ENCODE data around the gene HBA1. TPM values are rescaled to one million over a fixed set of nuclear protein-coding genes. Genes with fewer than 3 reads are reported as not detected.

The HBA1 gene
- total and polyA plus RNA-seq, 2 donors (not counting 3 experiments of a cell fraction or from before 2014, with no cell fraction given), result not detected

GRCh38 chr16:180681-181564 is 4.4 kb downstream of the HBA1 start:
- Histone ChIP-seq H3K27me3 (ENCODE audit: control insufficient read depth in 2 of 2, insufficient read depth in 2 of 2, low read length in 2 of 2) (peaks cover 19 to 25% of the 10 kb centered on the region in 2 experiments), H3K27ac (ENCODE audit: insufficient read depth, low read depth, low read length) (no peak overlapping the region), H3K36me3 (ENCODE audit: control insufficient read depth in 2 of 2, extremely low read depth in 1 of 2, insufficient read depth in 2 of 2, low read length in 2 of 2) (no peaks in the 10 kb centered on the region), H2AFZ (ENCODE audit: low read depth, low read length) (no peak overlapping the region), H3K9me1 (replicated peaks; ENCODE audit: control insufficient read depth, extremely low read depth, insufficient read depth, low read length) (no peaks in the 10 kb centered on the region), H3K4me1 (ENCODE audit: control insufficient read depth, extremely low read depth, insufficient read depth, low read length) (peaks cover 5% of the 10 kb centered on the region), H3K79me2 (ENCODE audit: control insufficient read depth, insufficient read depth, low read length) (no peaks in the 10 kb centered on the region), H4K20me1 (replicated peaks; ENCODE audit: control insufficient read depth, extremely low read depth, insufficient read depth, low read length) (no peaks in the 10 kb centered on the region), H3K9ac (replicated peaks; ENCODE audit: extremely low read depth, insufficient read depth, low read length) (no peak overlapping the region), H3K4me2 (ENCODE audit: insufficient read depth, low read length) (peak overlapping the region; percentile 51), H3K4me3 (replicated peaks in 1 of 3; ENCODE audit: insufficient read depth in 1 of 3, low read depth in 1 of 3, low read length in 3 of 3) (peak overlapping the region in 1 of 3 experiments; percentile 1), H3K9me3 (replicated peaks; ENCODE audit: control insufficient read depth, insufficient read depth, low read length) (no peaks in the 10 kb centered on the region)
- DNase-seq (ENCODE audit: low read depth, low spot score) (peak; percentile 71), FAIRE-seq (peak; percentile 74)
- no TSS peak for BruUV-seq (replicated peaks)
- CTCF ChIA-PET, result interaction anchor here (0.6 to 3.3 kb wide), 18 partner anchors 10 to 182 kb away, joined by 3 to 61 read pairs (median 4); no protein-coding TSS in a partner anchor
- dilution Hi-C loops (cut with MboI; ENCODE audit: extremely low pct_ligation_motif_present, low sequenced_read_pairs), result no loop called here
- POLR2A ChIA-PET, result interaction anchor here (1.4 kb wide), 1 partner anchor 74 kb away, joined by 3 read pairs; no protein-coding TSS in a partner anchor
- intact Hi-C loops (cut with micrococcal nuclease), result loop anchor here (1.0 to 5.0 kb wide), 4 partner anchors 64 to 171 kb away; partner anchors contain the start of gene AXIN1
- TF ChIP-seq MAX (IDR thresholded peaks at IDR 0.05; ENCODE audit: insufficient read depth, insufficient read length), result peak; percentile 86
- no peak for TF ChIP-seq EZH2 (IDR thresholded peaks at IDR 0.05; ENCODE audit: borderline replicate concordance, low read depth, low read length, severe bottlenecking)

- Histone ChIP-seq H3K4me3 (replicated peaks in 1 of 3; ENCODE audit: insufficient read depth in 1 of 3, low read depth in 1 of 3, low read length in 3 of 3) (no peak overlapping the region), H4K20me1 (replicated peaks; ENCODE audit: control insufficient read depth, extremely low read depth, insufficient read depth, low read length) (no peaks in the 10 kb centered on the region), H3K79me2 (ENCODE audit: control insufficient read depth, insufficient read depth, low read length) (no peaks in the 10 kb centered on the region), H3K9me3 (replicated peaks; ENCODE audit: control insufficient read depth, insufficient read depth, low read length) (no peaks in the 10 kb centered on the region), H3K4me2 (ENCODE audit: insufficient read depth, low read length) (no peak overlapping the region), H3K4me1 (ENCODE audit: control insufficient read depth, extremely low read depth, insufficient read depth, low read length) (peaks cover 5% of the 10 kb centered on the region), H3K36me3 (ENCODE audit: control insufficient read depth in 2 of 2, extremely low read depth in 1 of 2, insufficient read depth in 2 of 2, low read length in 2 of 2) (no peaks in the 10 kb centered on the region), H3K27me3 (ENCODE audit: control insufficient read depth in 2 of 2, insufficient read depth in 2 of 2, low read length in 2 of 2) (peaks cover 19 to 25% of the 10 kb centered on the region in 2 experiments), H2AFZ (ENCODE audit: low read depth, low read length) (no peak overlapping the region), H3K9me1 (replicated peaks; ENCODE audit: control insufficient read depth, extremely low read depth, insufficient read depth, low read length) (no peaks in the 10 kb centered on the region), H3K27ac (ENCODE audit: insufficient read depth, low read depth, low read length) (no peak overlapping the region), H3K9ac (replicated peaks; ENCODE audit: extremely low read depth, insufficient read depth, low read length) (no peak overlapping the region)
- no peak for TF ChIP-seq MAX (IDR thresholded peaks at IDR 0.05; ENCODE audit: insufficient read depth, insufficient read length)
- TF ChIP-seq JUN (IDR thresholded peaks at IDR 0.05; ENCODE audit: borderline replicate concordance, insufficient read depth, insufficient read length, low read depth), result no peak
- TF ChIP-seq GATA2 (IDR thresholded peaks at IDR 0.05; ENCODE audit: insufficient read depth, insufficient read length, low read depth, low read length), result no peak
- TF ChIP-seq POLR2AphosphoS5 (IDR thresholded peaks at IDR 0.05; ENCODE audit: insufficient read depth, low read depth, low read length), result peak; percentile 67
- TF ChIP-seq EZH2 (IDR thresholded peaks at IDR 0.05; ENCODE audit: borderline replicate concordance, low read depth, low read length, severe bottlenecking), result no peak
- peak; percentile 48 for TF ChIP-seq POLR2A (IDR thresholded peaks at IDR 0.05; ENCODE audit: low read depth, low read length)
- no peak for TF ChIP-seq MYC (IDR thresholded peaks at IDR 0.05; ENCODE audit: low read depth, low read length)
- TF ChIP-seq FOS (IDR thresholded peaks at IDR 0.05; ENCODE audit: borderline replicate concordance, insufficient read depth, low read length), result no peak
- TF ChIP-seq CTCF (IDR thresholded peaks at IDR 0.05; ENCODE audit: extremely low read depth in 1 of 2, insufficient read depth in 1 of 2, low read depth in 1 of 2, low read length in 2 of 2), result peak; percentile 95 to 98
- BruUV-seq (replicated peaks), result no TSS peak
- intact Hi-C loops (cut with micrococcal nuclease) (loop anchor here (1.0 to 5.0 kb wide), 4 partner anchors 65 to 171 kb away; partner anchors contain the start of gene AXIN1), dilution Hi-C loops (cut with MboI; ENCODE audit: extremely low pct_ligation_motif_present, low sequenced_read_pairs) (no loop called here)
- DNase-seq (ENCODE audit: low read depth, low spot score) (no peak), FAIRE-seq (no peak)
- ChIA-PET POLR2A (no interaction called here), CTCF (interaction anchor here (2.2 to 3.3 kb wide), 4 partner anchors 64 to 181 kb away, joined by 12 to 41 read pairs (median 20); no protein-coding TSS in a partner anchor)
Observed at GRCh38 chr16:181565-182021, 5.1 kb downstream of the HBA1 start.

Data from endothelial cell of umbilical vein (primary cell).